Measurements from ENCODE around the gene RPL7A. TPM values are rescaled to one million over a fixed set of nuclear protein-coding genes. Genes with fewer than 3 reads are reported as not detected.
"Not testable (repeated sequence)": the region's sequence is repeated elsewhere in the genome, so short reads cannot be mapped to it uniquely, and the experiment has no call there.

The RPL7A gene
- polyA plus RNA-seq, 6 donors from 2014 or later: 715 to 1,392 (median 1,075) TPM

GRCh38 chr9:133317551-133317950 lies 30.5 kb upstream of the RPL7A start:
- ATAC-seq (ENCODE audit: low read depth in 2 of 2); H3K4me1 Mint-ChIP-seq; H3K36me3 Mint-ChIP-seq; H3K4me3 Mint-ChIP-seq; H3K27ac Mint-ChIP-seq; H3K9me3 Mint-ChIP-seq; DNase-seq: not testable (repeated sequence)
- H3K27me3 Mint-ChIP-seq: peaks cover 4 to 22% (median 11%) of the 10 kb centered on the region in 3 donors

- ATAC-seq (ENCODE audit: low read depth in 2 of 2): no peak
- Mint-ChIP-seq H3K27ac (no peak overlapping the region), H3K4me1 (peaks cover 0 to 3% (median 0%) of the 10 kb centered on the region in 3 donors), H3K4me3 (no peak overlapping the region), H3K27me3 (peaks cover 4 to 22% (median 11%) of the 10 kb centered on the region in 3 donors), H3K36me3 (no peaks in the 10 kb centered on the region), H3K9me3 (peaks cover 0 to 2% (median 0%) of the 10 kb centered on the region in 7 donors)
- DNase-seq: no peak
These were observed 27.6 kb upstream of the RPL7A start for GRCh38 chr9:133320421-133320881.

- H3K9me3 Mint-ChIP-seq: no peaks in the 10 kb centered on the region
- peaks cover 0 to 19% (median 8%) of the 10 kb centered on the region in 3 donors for H3K27me3 Mint-ChIP-seq
- H3K27ac Mint-ChIP-seq: peak overlapping the region in 1 of 6 donors; percentile 63
- no peak for DNase-seq
- peaks cover 0 to 3% (median 0%) of the 10 kb centered on the region in 3 donors for H3K4me1 Mint-ChIP-seq
- no peaks in the 10 kb centered on the region for H3K36me3 Mint-ChIP-seq
- H3K4me3 Mint-ChIP-seq: no peak overlapping the region
- ATAC-seq (ENCODE audit: low read depth in 2 of 2): no peak
These were observed 26.5 kb upstream of the RPL7A start for GRCh38 chr9:133321411-133321935.

- Mint-ChIP-seq H3K27me3 (peaks cover 0 to 8% (median 0%) of the 10 kb centered on the region in 3 donors), H3K36me3 (no peaks in the 10 kb centered on the region), H3K4me1 (peaks cover 0 to 3% (median 3%) of the 10 kb centered on the region in 3 donors), H3K4me3 (no peak overlapping the region), H3K27ac (no peak overlapping the region), H3K9me3 (no peaks in the 10 kb centered on the region)
- DNase-seq (no peak), ATAC-seq (ENCODE audit: low read depth in 2 of 2) (no peak)
These were observed 25.3 kb upstream of the RPL7A start for GRCh38 chr9:133322701-133323100.

- peaks cover 0 to 4% (median 0%) of the 10 kb centered on the region in 3 donors for H3K27me3 Mint-ChIP-seq
- DNase-seq: no peak
- H3K4me3 Mint-ChIP-seq: no peak overlapping the region
- no peaks in the 10 kb centered on the region for H3K9me3 Mint-ChIP-seq
- peaks cover 0 to 8% (median 3%) of the 10 kb centered on the region in 3 donors for H3K4me1 Mint-ChIP-seq
- no peak overlapping the region for H3K27ac Mint-ChIP-seq
- no peaks in the 10 kb centered on the region for H3K36me3 Mint-ChIP-seq
- no peak for ATAC-seq (ENCODE audit: low read depth in 2 of 2)
These were observed 24.8 kb upstream of the RPL7A start for GRCh38 chr9:133323211-133323610.

GRCh38 chr9:133323991-133324703 lies 23.9 kb upstream of the RPL7A start:
- peaks cover 1 to 13% (median 12%) of the 10 kb centered on the region in 3 donors for H3K4me1 Mint-ChIP-seq
- no peaks in the 10 kb centered on the region for H3K9me3 Mint-ChIP-seq
- H3K27ac Mint-ChIP-seq: peak overlapping the region in 1 of 6 donors; percentile 93
- DNase-seq (no peak), ATAC-seq (ENCODE audit: low read depth in 2 of 2) (no peak)
- no peaks in the 10 kb centered on the region for H3K36me3 Mint-ChIP-seq
- peaks cover 0 to 4% (median 0%) of the 10 kb centered on the region in 3 donors for H3K27me3 Mint-ChIP-seq
- no peak overlapping the region for H3K4me3 Mint-ChIP-seq

- DNase-seq; H3K4me3 Mint-ChIP-seq; H3K36me3 Mint-ChIP-seq; H3K9me3 Mint-ChIP-seq; ATAC-seq (ENCODE audit: low read depth in 2 of 2); H3K27me3 Mint-ChIP-seq: not testable (repeated sequence)
- peaks cover 16 to 22% (median 20%) of the 10 kb centered on the region in 3 donors for H3K4me1 Mint-ChIP-seq
- H3K27ac Mint-ChIP-seq: peak overlapping the region in 1 of 6 donors; percentile 11
These were observed 21.0 kb upstream of the RPL7A start for GRCh38 chr9:133327021-133327420.

GRCh38 chr9:133327834-133328484 lies 20.1 kb upstream of the RPL7A start:
- DNase-seq: no peak
- Mint-ChIP-seq H3K4me1 (peaks cover 19 to 27% (median 22%) of the 10 kb centered on the region in 3 donors), H3K36me3 (peaks cover 0 to 7% of the 10 kb centered on the region in 2 donors), H3K27me3 (no peaks in the 10 kb centered on the region), H3K27ac (peak overlapping the region in 3 of 6 donors; percentile 19 to 68 (median 44)), H3K4me3 (no peak overlapping the region), H3K9me3 (no peaks in the 10 kb centered on the region)
- ATAC-seq (ENCODE audit: low read depth in 2 of 2): no peak

- not testable (repeated sequence) for H3K27me3 Mint-ChIP-seq; DNase-seq; H3K9me3 Mint-ChIP-seq; ATAC-seq (ENCODE audit: low read depth in 2 of 2); H3K4me3 Mint-ChIP-seq; H3K36me3 Mint-ChIP-seq
- Mint-ChIP-seq H3K4me1 (peaks cover 21 to 38% (median 32%) of the 10 kb centered on the region in 3 donors), H3K27ac (peak overlapping the region in 3 of 6 donors; percentile 19 to 65 (median 24))
These were observed 18.5 kb upstream of the RPL7A start for GRCh38 chr9:133329306-133330156.

GRCh38 chr9:133331221-133331620 lies 16.8 kb upstream of the RPL7A start:
- Mint-ChIP-seq H3K9me3 (no peaks in the 10 kb centered on the region), H3K27me3 (no peaks in the 10 kb centered on the region), H3K36me3 (peaks cover 0 to 7% of the 10 kb centered on the region in 2 donors), H3K4me3 (peak overlapping the region in 1 of 8 donors; percentile 31), H3K4me1 (peaks cover 32 to 54% (median 45%) of the 10 kb centered on the region in 3 donors), H3K27ac (peak overlapping the region in 1 of 6 donors; percentile 58)
- ATAC-seq (ENCODE audit: low read depth in 2 of 2) (no peak), DNase-seq (no peak)

- no peak overlapping the region for H3K4me3 Mint-ChIP-seq
- H3K27ac Mint-ChIP-seq: peak overlapping the region in 2 of 6 donors; percentile 44 to 88
- DNase-seq: no peak
- H3K4me1 Mint-ChIP-seq: peaks cover 32 to 60% (median 51%) of the 10 kb centered on the region in 3 donors
- H3K9me3 Mint-ChIP-seq: no peaks in the 10 kb centered on the region
- no peaks in the 10 kb centered on the region for H3K27me3 Mint-ChIP-seq
- peaks cover 0 to 7% of the 10 kb centered on the region in 2 donors for H3K36me3 Mint-ChIP-seq
- ATAC-seq (ENCODE audit: low read depth in 2 of 2): no peak
These were observed 16.2 kb upstream of the RPL7A start for GRCh38 chr9:133331641-133332380.

- H3K9me3 Mint-ChIP-seq: no peaks in the 10 kb centered on the region
- H3K27ac Mint-ChIP-seq: peak overlapping the region in 1 of 6 donors; percentile 88
- peak overlapping the region in 1 of 8 donors; percentile 62 for H3K4me3 Mint-ChIP-seq
- DNase-seq: no peak
- H3K27me3 Mint-ChIP-seq: no peaks in the 10 kb centered on the region
- H3K4me1 Mint-ChIP-seq: peaks cover 32 to 61% (median 56%) of the 10 kb centered on the region in 3 donors
- H3K36me3 Mint-ChIP-seq: peaks cover 0 to 7% of the 10 kb centered on the region in 2 donors
- no peak for ATAC-seq (ENCODE audit: low read depth in 2 of 2)
These were observed 15.7 kb upstream of the RPL7A start for GRCh38 chr9:133332381-133332730.

Data from naive B cell (primary cell).